Stromal cell of bone marrow (primary cell): ENCODE data around the gene HOXD13.

ENCODE experiments used
- DNase-seq: peaks from one replicate; pipeline ENCODE4 v3.0.0-alpha.2; 2012; ENCODE audit warnings: low read depth

The HOXD13 gene

GRCh38 chr2:176106581-176107539, 14.3 kb downstream of the HOXD13 start, which contains the start of gene HOXD11:
Gene HOXD11 (plus strand): TSS chr2:176107280. CDS start chr2:176107356, 76 bp downstream.
- no peak for DNase-seq

GRCh38 chr2:176107731-176108181, 15.2 kb downstream of the HOXD13 start:
- DNase-seq = no peak

GRCh38 chr2:176109192-176109901, 16.8 kb downstream of the HOXD13 start:
- DNase-seq = no peak

- no peak for DNase-seq
Measured at GRCh38 chr2:176109946-176110345, 17.4 kb downstream of the HOXD13 start.

GRCh38 chr2:176110415-176111308, 18.1 kb downstream of the HOXD13 start:
- DNase-seq = no peak

- DNase-seq = no peak
Measured at GRCh38 chr2:176111309-176111663, 18.8 kb downstream of the HOXD13 start.

GRCh38 chr2:176111846-176112374, 19.4 kb downstream of the HOXD13 start:
- DNase-seq = no peak

GRCh38 chr2:176112375-176113302, 20.1 kb downstream of the HOXD13 start:
- DNase-seq = no peak

GRCh38 chr2:176114120-176114929, 21.8 kb downstream of the HOXD13 start:
- no peak for DNase-seq

- DNase-seq = no peak
Measured at GRCh38 chr2:176114930-176115625, 22.6 kb downstream of the HOXD13 start.

- DNase-seq = peak; percentile 72
Measured at GRCh38 chr2:176115883-176116813, 23.6 kb downstream of the HOXD13 start, which contains the start of gene HOXD10. Gene HOXD10 (plus strand): TSS chr2:176116778. CDS start chr2:176116834, 56 bp downstream.

GRCh38 chr2:176117162-176117822, 24.8 kb downstream of the HOXD13 start:
- no peak for DNase-seq

- DNase-seq = no peak
Measured at GRCh38 chr2:176117823-176118371, 25.4 kb downstream of the HOXD13 start.

GRCh38 chr2:176118601-176119339, 26.2 kb downstream of the HOXD13 start:
- DNase-seq = no peak

- no peak for DNase-seq
Measured at GRCh38 chr2:176120364-176121189, 28.1 kb downstream of the HOXD13 start.
